GM19351 (cell line): ENCODE results near the gene RABGAP1.

Experiments used
- ATAC-seq: cut with Tn5 transposase; IDR thresholded peaks from one replicate; pipeline ENCODE4 v1.9.1; 2021; ENCODE audit warnings: mild to moderate bottlenecking, moderate library complexity; ENCODE audit not compliant: unreplicated experiment

RABGAP1 gene

GRCh38 chr9:123007269-123007668, 66.4 kb downstream of the RABGAP1 start:
- no peak for ATAC-seq

DNA sequence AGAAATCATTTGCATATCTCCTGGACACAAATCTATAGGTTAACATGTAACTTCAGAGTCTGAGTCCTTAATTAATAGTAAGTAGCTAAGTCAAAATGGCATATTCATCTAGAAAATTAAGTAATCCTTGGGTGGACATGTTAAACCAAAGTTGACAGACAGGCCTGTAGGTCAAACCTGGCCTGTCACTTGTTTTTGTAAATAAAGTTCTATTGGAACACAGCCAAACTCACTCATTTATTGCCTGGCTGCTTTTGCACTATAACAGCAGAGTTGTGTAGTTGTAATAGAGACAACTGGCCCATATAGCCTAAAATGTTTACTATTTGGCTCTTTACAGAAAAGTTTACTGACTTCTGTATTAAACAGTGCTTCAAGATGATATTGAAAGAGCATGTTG, 68.1 kb downstream of the RABGAP1 start:
- no peak for ATAC-seq

DNA sequence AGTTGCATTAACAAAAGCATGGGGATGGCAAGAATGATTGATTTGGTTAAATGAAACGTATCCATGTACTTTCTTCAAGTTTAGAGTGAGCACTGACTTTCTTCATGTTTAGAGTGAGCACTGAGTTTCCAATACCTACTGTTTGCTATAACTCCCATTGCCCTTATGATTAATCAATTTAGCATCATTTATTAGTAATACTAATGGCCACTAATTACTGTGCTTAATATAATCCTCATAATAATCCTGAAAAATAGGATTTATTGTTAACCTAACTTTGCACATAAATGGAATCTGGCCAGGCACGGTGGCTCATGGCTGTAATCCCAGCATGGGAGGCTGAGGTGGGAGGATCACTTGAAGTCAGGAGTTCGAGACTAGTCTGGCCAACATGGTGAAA, 70.6 kb downstream of the RABGAP1 start:
- ATAC-seq: no peak

DNA sequence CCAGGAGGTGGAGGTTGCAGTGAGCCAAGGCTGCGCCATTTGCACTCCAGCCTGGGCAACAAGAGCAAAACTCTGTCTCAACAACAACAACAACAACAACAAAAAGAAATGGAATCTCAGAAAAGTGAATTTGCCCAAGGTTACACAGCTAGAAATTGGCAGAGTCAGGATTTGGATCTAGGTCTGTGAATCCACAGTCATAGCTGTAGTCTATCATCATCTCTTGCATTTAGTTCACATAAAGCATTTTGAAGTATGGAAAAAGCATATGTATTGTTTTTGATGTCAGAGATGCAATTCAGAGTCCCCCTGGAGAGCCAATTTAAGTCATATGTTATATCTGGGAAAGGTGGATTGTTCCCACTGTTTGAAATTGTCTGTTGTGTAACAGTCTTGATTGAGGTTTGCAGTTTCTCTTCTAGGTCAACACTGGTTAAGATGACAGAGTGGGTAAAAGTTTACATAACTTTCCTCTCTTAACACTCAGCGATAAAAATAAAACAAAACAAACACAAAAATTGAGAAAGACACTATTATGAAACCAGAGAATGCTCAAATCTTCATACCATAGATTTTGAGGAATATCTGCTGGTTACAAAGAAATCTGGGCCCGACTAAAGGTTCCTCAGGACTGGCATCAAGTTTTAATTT, 71.2 kb downstream of the RABGAP1 start:
- no peak for ATAC-seq

GRCh38 chr9:123016631-123017030, 75.8 kb downstream of the RABGAP1 start:
- ATAC-seq: no peak

GRCh38 chr9:123020796-123021195, 80.0 kb downstream of the RABGAP1 start:
- no peak for ATAC-seq

DNA sequence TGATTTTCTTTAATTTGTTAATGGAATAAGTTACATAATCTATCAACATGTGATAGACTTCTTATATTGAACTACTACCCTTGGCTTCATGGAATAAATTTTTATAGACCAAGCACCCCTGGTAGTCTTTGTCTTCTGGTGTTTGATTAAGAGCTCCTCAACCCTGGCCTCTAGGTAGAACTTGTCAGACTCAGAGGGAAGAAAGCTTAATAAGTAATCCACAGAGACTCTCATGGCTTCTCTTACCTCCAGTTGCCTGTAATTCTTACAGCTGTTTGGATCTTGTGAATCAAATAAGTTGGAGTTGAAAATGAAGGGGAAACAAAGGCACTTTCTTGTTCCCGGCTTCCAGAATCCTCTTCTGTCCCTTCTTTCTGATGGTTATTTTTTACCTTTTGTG, 85.6 kb downstream of the RABGAP1 start:
- no peak for ATAC-seq

DNA sequence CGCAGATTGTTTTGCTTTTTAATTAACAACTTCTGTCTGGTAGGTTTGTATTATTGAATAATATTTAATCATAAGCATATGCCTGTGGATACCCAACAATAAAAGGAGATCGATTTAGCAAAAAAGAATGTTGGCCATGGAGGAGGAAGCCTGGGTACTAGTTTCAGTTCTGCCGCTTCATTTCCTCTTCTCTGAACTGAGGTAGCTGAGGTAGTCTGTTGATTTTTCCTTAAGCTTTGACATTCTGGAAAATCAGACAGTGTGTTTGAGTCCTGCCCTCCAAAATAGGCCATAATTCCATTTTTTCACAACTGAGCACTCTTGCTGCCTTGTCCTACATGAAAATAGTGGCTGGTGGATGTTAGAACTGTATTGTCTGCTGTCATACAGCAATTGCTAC, 86.7 kb downstream of the RABGAP1 start:
- ATAC-seq: no peak

DNA sequence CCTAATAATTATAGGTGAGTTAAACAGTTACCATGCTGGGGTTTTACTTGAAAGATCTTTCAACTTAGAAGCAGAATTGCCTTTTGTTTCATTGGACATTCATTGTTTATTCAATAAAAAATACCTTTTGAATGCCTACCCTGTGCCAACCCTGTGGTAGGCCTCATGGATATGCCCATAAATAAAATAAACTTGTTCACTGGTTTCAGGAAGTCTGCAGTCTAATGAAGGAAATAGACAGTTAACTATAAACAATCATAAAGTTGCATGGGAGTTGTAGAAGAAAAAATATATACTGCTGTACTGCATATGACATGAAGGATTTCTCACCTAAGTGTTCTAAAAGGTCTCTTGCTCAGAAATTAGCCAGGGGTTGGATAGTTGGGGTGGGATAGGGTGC, 87.3 kb downstream of the RABGAP1 start:
- ATAC-seq: no peak

DNA sequence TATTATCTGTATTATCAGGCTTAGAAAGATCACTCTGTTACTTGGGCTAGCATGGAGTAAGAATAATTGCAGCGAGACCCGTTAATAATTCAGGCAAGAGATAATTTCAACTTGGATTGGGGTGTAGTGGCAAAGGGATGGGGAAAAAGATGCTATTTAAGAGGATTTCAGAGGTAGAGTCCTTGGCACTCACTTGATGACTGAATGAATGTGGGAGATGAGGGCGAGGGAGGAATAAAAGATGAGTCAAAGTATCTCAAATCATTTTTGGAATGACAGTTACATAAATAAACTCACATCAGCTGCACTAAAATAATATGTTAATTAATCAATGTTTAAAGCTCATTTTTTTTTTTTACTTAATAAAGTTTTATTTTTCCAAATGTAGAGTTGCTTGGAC, 88.2 kb downstream of the RABGAP1 start:
- ATAC-seq: no peak

- no peak for ATAC-seq
These were observed 91.1 kb downstream of the RABGAP1 start for GRCh38 chr9:123031963-123032362.

- ATAC-seq: no peak
These were observed 92.5 kb downstream of the RABGAP1 start, which contains the start of gene GPR21 for GRCh38 chr9:123033352-123033751. Gene GPR21 (plus strand): TSS chr9:123033667. CDS start chr9:123034567, 900 bp downstream.

DNA sequence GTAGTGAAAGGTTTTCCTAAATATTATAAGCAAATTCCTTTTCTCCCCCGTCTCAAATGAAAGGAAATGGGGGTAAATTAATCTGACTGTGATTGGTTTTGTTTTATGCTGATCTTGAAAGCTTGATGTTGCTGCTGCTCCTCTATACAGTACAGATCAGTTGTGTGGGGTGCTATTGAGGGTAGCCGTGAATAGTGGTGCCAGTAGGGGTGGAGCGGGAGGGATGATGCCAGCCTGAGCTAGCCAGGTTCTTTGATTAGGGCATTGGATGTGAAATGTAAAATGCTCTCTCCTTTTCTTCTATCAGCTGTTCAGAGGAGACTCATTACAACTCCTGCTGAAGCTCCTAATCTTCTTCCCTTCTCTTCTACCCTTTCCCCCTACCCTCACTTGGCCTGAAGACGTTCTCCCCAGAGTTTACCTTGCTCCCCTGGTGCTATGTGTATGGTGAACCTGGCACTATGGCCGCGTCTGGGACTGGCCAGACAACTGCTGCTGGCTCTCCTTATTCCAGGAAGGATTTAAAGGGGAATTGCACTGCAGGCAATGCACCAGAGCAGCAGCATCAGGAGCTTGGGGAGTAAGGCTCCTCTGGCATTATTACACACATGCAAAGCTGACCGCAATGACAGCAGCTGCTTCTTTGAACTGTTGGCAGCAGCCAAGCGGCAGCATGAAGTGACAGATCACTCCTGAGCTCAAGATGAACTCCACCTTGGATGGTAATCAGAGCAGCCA, 93.2 kb downstream of the RABGAP1 start:
- no peak for ATAC-seq

- no peak for ATAC-seq
These were observed 94.2 kb downstream of the RABGAP1 start for GRCh38 chr9:123034881-123035510.

DNA sequence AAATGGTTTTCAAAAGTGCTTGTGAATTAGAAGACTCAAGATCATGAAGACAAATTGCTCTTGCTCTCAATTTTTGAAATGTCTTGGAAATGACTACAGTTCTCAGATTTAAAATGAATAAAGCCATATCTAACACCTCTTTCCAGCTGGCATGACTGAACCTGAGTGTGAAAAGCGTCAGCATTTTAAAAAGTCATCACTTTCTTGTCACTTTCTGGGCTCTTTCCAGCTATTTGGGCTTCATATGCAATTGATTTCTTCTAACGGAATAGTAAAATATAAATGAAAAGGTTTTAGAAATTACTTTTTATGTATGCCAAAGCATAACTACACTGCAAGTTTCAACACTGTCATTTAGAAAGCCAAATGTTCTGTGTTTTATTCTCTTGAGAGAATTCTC, 95.0 kb downstream of the RABGAP1 start:
- no peak for ATAC-seq

- ATAC-seq: no peak
These were observed 96.2 kb downstream of the RABGAP1 start for GRCh38 chr9:123036893-123037545.

DNA sequence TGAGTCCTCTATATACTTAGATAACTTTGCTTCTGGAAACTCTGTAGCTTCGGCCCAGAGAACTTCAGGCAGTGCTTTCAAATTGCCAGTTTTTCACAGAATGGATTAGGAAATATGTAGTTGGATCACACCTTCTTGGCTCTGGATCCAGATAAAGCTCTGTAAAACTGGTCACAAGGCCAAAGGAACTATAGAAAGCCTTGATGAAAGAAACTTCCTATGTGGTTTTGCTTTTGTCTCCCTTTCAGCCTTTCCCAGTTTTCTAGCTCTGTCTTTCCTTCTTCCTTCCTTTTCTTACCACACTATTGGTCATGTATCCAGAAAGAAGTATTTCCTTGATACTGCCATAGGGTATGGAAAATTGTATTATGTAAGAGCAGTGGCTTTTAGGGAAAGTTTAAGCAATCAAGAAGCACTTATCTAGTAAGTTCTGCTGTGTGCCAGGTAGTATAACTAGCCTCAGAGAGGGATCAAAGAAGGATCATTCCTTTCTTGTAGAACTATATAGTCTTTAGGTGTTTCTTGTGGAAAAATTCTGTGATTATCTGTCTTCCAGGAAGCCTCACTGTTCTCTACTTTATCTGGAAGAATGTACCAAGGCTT, 98.9 kb downstream of the RABGAP1 start:
- ATAC-seq: no peak

- no peak for ATAC-seq
These were observed 100.0 kb downstream of the RABGAP1 start for GRCh38 chr9:123040801-123041200.

DNA sequence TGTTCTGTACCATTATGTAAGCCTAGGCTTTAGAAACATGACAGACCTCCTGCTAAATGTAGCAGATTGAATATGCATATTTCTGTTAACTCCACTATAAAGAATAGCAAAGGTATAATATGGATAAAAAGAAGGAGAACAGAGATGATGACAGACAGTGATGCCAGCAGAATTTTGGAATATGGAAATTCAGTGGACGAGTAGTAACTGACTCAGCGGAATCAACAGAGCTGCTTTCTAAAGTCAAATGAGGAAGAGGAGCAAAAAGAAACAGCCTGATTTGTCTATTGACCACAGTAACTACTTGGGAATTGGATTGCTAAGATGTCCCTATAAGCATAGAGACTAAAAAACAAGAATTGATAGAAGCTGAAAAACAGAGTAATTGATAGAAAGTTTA, 100.7 kb downstream of the RABGAP1 start:
- ATAC-seq: no peak

- no peak for ATAC-seq
These were observed 102.5 kb downstream of the RABGAP1 start for GRCh38 chr9:123043081-123043939.
